Fibroblast of lung (primary cell): ENCODE measurements around the gene SLC28A1. TPM values are rescaled to one million over a fixed set of nuclear protein-coding genes. Genes with fewer than 3 reads are reported as not detected.

ENCODE experiments used
- DNase-seq, 2 donors: peaks; one replicate each; pipeline versions ENCODE4 v3.0.0 to v3.0.0-alpha.2; 2010; ENCODE audit warnings: low read depth in 2 of 2
- H2AFZ ChIP-seq: 2 replicates; pipeline ENCODE4 v1.5.1; 2012; ENCODE audit warnings: low read length, control low read depth, inconsistent platforms
- H3K27ac ChIP-seq: 2 replicates; pipeline ENCODE4 v1.5.1; 2011; ENCODE audit warnings: low read length, control low read depth; ENCODE audit not compliant: insufficient read depth
- H3K27me3 ChIP-seq: 2 replicates; pipeline ENCODE4 v1.5.1; 2011; ENCODE audit warnings: mild to moderate bottlenecking, low read length; ENCODE audit not compliant: control insufficient read depth, insufficient read depth
- H3K36me3 ChIP-seq: 2 replicates; pipeline ENCODE4 v1.5.1; 2011; ENCODE audit warnings: low read length; ENCODE audit not compliant: control insufficient read depth, insufficient read depth
- H3K4me1 ChIP-seq: 2 replicates; pipeline ENCODE4 v1.5.1; 2011; ENCODE audit warnings: low read length; ENCODE audit not compliant: control insufficient read depth, insufficient read depth; ENCODE audit errors: extremely low read depth
- H3K4me2 ChIP-seq: 2 replicates; pipeline ENCODE4 v1.5.1; 2011; ENCODE audit warnings: low read length, control low read depth; ENCODE audit not compliant: insufficient read depth; ENCODE audit errors: extremely low read depth
- H3K4me3 ChIP-seq, 4 experiments: fragments of 200-600 bp in 1 of 4; sonication (generic) in 1 of 4; replicated peaks in 1 of 4; 2 replicates each; pipeline ENCODE4 v1.5.1; 2011 to 2016; ENCODE audit warnings: low read length in 4 of 4, low read depth in 3 of 4, mild to moderate bottlenecking in 3 of 4, control low read depth in 2 of 4, inconsistent platforms in 1 of 4, mixed read lengths in 1 of 4; ENCODE audit not compliant: insufficient read depth in 1 of 4; ENCODE audit errors: control extremely low read depth in 1 of 4
- H3K79me2 ChIP-seq: 2 replicates; pipeline ENCODE4 v1.5.1; 2012; ENCODE audit warnings: mild to moderate bottlenecking, low read length, inconsistent platforms; ENCODE audit not compliant: control insufficient read depth, insufficient read depth
- H3K9ac ChIP-seq: 2 replicates; pipeline ENCODE4 v1.5.1; 2011; ENCODE audit warnings: mild to moderate bottlenecking, low read length, control low read depth; ENCODE audit not compliant: insufficient read depth
- H3K9me3 ChIP-seq: 2 replicates; pipeline ENCODE4 v1.5.1; 2012; ENCODE audit warnings: low read depth, low read length; ENCODE audit not compliant: control insufficient read depth, insufficient read depth
- H4K20me1 ChIP-seq: 2 replicates; pipeline ENCODE4 v1.5.1; 2011; ENCODE audit warnings: low read length; ENCODE audit not compliant: control insufficient read depth, insufficient read depth; ENCODE audit errors: extremely low read depth
- CTCF ChIP-seq, 2 donors: IDR thresholded peaks in 1 of 2; conservative IDR thresholded peaks in 1 of 2; 1 replicate in 1 of 2; 2 replicates in 1 of 2; pipeline ENCODE4 v1.5.1; 2011 to 2012; ENCODE audit warnings: low read length in 2 of 2, control low read depth in 1 of 2, inconsistent platforms in 1 of 2, low read depth in 1 of 2, mild to moderate bottlenecking in 1 of 2
- EZH2 ChIP-seq: IDR thresholded peaks from 2 replicates; pipeline ENCODE4 v1.5.1; 2012; ENCODE audit warnings: low read length, control low read depth, mild to moderate bottlenecking; ENCODE audit errors: missing control alignments
- polyA plus RNA-seq, 2 donors: library from polyadenylated mRNA; depleted of rRNA in 1 of 2; stranded (reverse) in 1 of 2; unstranded in 1 of 2; fragments of >200 nt; gene quantifications; 2 replicates each; pipeline ENCODE4 v1.2.1, GENCODE V29; 2011 to 2012; ENCODE audit warnings: missing spikeins in 1 of 2
- total RNA-seq: library from RNA; depleted of rRNA; stranded (reverse); fragments of >200 nt; gene quantifications from 2 replicates; pipeline ENCODE4 v1.2.1, GENCODE V29; 2014

SLC28A1 gene
- total and polyA plus RNA-seq, 2 donors (not counting 1 experiment from before 2014, with no cell fraction given), result not detected

GRCh38 chr15:84910928-84911623, 26.6 kb downstream of the SLC28A1 start:
- no peak for DNase-seq
- no peaks in the 10 kb centered on the region for H3K9me3 ChIP-seq
- no peaks in the 10 kb centered on the region for H3K36me3 ChIP-seq
- no peaks in the 10 kb centered on the region for H3K79me2 ChIP-seq
- H3K4me1 ChIP-seq, result peaks cover 7% of the 10 kb centered on the region
- H3K4me2 ChIP-seq, result no peak overlapping the region
- H3K4me3 ChIP-seq, result no peak overlapping the region
- H3K27me3 ChIP-seq, result no peaks in the 10 kb centered on the region
- no peak overlapping the region for H3K27ac ChIP-seq
- TF ChIP-seq CTCF (conservative IDR thresholded peaks at IDR 0.05 in 1 of 2, IDR thresholded peaks at IDR 0.05 in 1 of 2; ENCODE audit: low read depth in 1 of 2, low read length in 2 of 2) (no peak), EZH2 (no peak)
- H2AFZ ChIP-seq, result no peak overlapping the region
- H4K20me1 ChIP-seq, result no peaks in the 10 kb centered on the region
- H3K9ac ChIP-seq, result no peak overlapping the region

- TF ChIP-seq EZH2 (no peak), CTCF (conservative IDR thresholded peaks at IDR 0.05 in 1 of 2, IDR thresholded peaks at IDR 0.05 in 1 of 2; ENCODE audit: low read depth in 1 of 2, low read length in 2 of 2) (no peak)
- H3K27me3 ChIP-seq, result no peaks in the 10 kb centered on the region
- no peaks in the 10 kb centered on the region for H4K20me1 ChIP-seq
- no peaks in the 10 kb centered on the region for H3K79me2 ChIP-seq
- no peak overlapping the region for H3K9ac ChIP-seq
- peak overlapping the region; percentile 13 for H2AFZ ChIP-seq
- peak; percentile 96 to 99 for DNase-seq
- H3K36me3 ChIP-seq, result no peaks in the 10 kb centered on the region
- peaks cover 7% of the 10 kb centered on the region for H3K4me1 ChIP-seq
- no peaks in the 10 kb centered on the region for H3K9me3 ChIP-seq
- H3K4me2 ChIP-seq, result peak overlapping the region; percentile 0
- no peak overlapping the region for H3K4me3 ChIP-seq
- H3K27ac ChIP-seq, result peak overlapping the region; percentile 55
Measured at GRCh38 chr15:84911879-84912660, 27.6 kb downstream of the SLC28A1 start.

GRCh38 chr15:84913360-84913723, 28.9 kb downstream of the SLC28A1 start:
- Histone ChIP-seq H3K4me2 (no peak overlapping the region), H3K79me2 (no peaks in the 10 kb centered on the region), H3K4me1 (peaks cover 7% of the 10 kb centered on the region), H3K9me3 (no peaks in the 10 kb centered on the region), H3K36me3 (no peaks in the 10 kb centered on the region), H3K9ac (no peak overlapping the region), H4K20me1 (no peaks in the 10 kb centered on the region), H3K27me3 (no peaks in the 10 kb centered on the region), H2AFZ (no peak overlapping the region), H3K27ac (no peak overlapping the region), H3K4me3 (no peak overlapping the region)
- no peak for TF ChIP-seq EZH2
- TF ChIP-seq CTCF (conservative IDR thresholded peaks at IDR 0.05 in 1 of 2, IDR thresholded peaks at IDR 0.05 in 1 of 2; ENCODE audit: low read depth in 1 of 2, low read length in 2 of 2), result no peak
- DNase-seq, result no peak
